Spinal cord (tissue), 10 donors: ENCODE results near the gene PRKCA. TPM values are rescaled to one million over a fixed set of nuclear protein-coding genes. Genes with fewer than 3 reads are reported as not detected.
"Not testable (repeated sequence)": the region's sequence is repeated elsewhere in the genome, so short reads cannot be mapped to it uniquely, and the experiment has no call there.

Experiments
- DNase-seq, 6 donors: peaks; one replicate each; pipeline versions ENCODE4 v3.0.0 to v3.0.0-alpha.2; 2013 to 2015; ENCODE audit warnings: low spot score in 6 of 6, low read depth in 4 of 6
- H3K27ac ChIP-seq: one replicate; pipeline ENCODE4 v1.5.1; 2013; ENCODE audit warnings: low read depth, low read length, control low read depth
- H3K27me3 ChIP-seq: one replicate; pipeline ENCODE4 v1.6.1; 2013; ENCODE audit warnings: low read length; ENCODE audit not compliant: control insufficient read depth, insufficient read depth
- H3K36me3 ChIP-seq: one replicate; pipeline ENCODE4 v1.6.1; 2013; ENCODE audit warnings: low read length; ENCODE audit not compliant: control insufficient read depth, insufficient read depth
- H3K4me1 ChIP-seq: one replicate; pipeline ENCODE4 v1.6.1; 2013; ENCODE audit warnings: low read length; ENCODE audit not compliant: control insufficient read depth, insufficient read depth
- H3K4me3 ChIP-seq: one replicate; pipeline ENCODE4 v1.5.1; 2013; ENCODE audit warnings: low read depth, low read length, control low read depth
- H3K9me3 ChIP-seq: one replicate; pipeline ENCODE4 v1.6.1; 2013; ENCODE audit warnings: low read length; ENCODE audit not compliant: control insufficient read depth, insufficient read depth
- WGBS: methylation state at CpG from one replicate; pipeline ENCODE4 v1.1.5; 2013; ENCODE audit warnings: missing lambda C conversion rate; ENCODE audit not compliant: insufficient coverage; 5-methylcytosine and 5-hydroxymethylcytosine counted together
- polyA plus RNA-seq, 2 donors: library from polyadenylated mRNA; unstranded; fragments of 120-200 nt; gene quantifications; one replicate each; pipeline ENCODE4 v1.2.1, GENCODE V29; 2013; ENCODE audit not compliant: insufficient read length in 2 of 2
- total RNA-seq, 2 donors: library from RNA; depleted of rRNA in 1 of 2; stranded (reverse); fragments of 120-200 nt in 1 of 2; fragments of >200 nt in 1 of 2; gene quantifications; one replicate each; pipeline versions ENCODE4 v1.2.3 to v1.2.4, GENCODE V29; 2013 to 2014
- donor health status: healthy.

The PRKCA gene
- total and polyA plus RNA-seq, 4 donors: 42.4 to 51.3 (median 48.2) TPM

DNA sequence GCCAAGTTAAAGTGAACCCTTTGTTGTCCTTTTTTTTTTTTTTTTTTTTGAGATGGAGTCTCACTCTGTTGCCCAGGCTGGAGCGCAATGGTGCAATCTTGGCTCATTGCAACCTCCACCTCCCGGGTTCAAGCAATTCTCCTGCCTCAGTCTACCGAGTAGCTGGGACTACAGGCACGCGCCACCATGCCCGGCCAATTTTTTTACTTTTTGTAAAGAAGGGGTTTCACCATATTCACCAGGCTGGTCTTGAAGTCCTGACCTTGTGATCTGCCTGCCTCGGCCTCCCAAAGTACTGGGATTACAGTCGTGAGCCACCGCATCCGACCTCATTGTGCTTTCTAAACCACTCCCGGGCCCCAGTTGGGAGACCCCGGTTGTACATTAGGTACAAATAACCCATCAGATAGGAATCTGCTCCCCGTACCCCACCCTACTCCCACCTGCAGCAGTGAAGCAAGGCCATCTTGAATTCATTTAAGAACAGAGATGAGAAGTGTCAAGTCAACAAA lies 410.7 kb downstream of the PRKCA start:
- H3K4me1 ChIP-seq: peaks cover 46% of the 10 kb centered on the region
- not testable (repeated sequence) for H3K27ac ChIP-seq, DNase-seq, H3K27me3 ChIP-seq, H3K9me3 ChIP-seq, H3K4me3 ChIP-seq, H3K36me3 ChIP-seq
- WGBS: 97% methylated on average over 12 of the region's 13 CpGs

DNA sequence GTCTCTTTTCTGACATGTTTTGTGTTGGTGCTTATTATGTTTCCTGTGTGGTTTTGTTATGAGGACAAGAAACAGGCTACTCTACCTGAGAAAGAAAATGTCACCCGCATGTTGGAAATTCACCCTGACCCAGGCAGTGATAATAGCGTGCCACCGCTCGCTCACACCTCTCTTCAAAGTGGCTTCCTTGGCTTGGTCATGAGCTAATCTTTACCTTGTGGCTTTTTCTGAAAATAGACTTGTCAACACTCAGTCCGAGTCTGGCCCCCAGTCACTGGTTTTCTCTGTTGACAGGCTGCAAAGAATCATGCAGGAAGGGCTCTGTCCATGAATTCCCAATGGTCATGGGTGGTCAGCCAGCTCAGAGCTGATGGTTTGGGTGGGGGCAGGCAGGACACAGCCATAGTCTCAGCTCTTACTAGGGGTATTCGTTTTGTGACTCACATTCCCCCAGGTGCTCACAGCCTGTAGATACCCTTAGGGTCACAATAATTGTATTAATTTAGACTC lies 411.2 kb downstream of the PRKCA start:
- no peak for DNase-seq
- H3K27me3 ChIP-seq: no peaks in the 10 kb centered on the region
- peaks cover 48% of the 10 kb centered on the region for H3K4me1 ChIP-seq
- H3K36me3 ChIP-seq: peaks cover 3% of the 10 kb centered on the region
- peak overlapping the region; percentile 79 for H3K27ac ChIP-seq
- WGBS: 84% methylated on average over 5 of the region's 6 CpGs
- no peak overlapping the region for H3K4me3 ChIP-seq
- H3K9me3 ChIP-seq: no peaks in the 10 kb centered on the region

- no peaks in the 10 kb centered on the region for H3K9me3 ChIP-seq
- H3K4me3 ChIP-seq: no peak overlapping the region
- peaks cover 48% of the 10 kb centered on the region for H3K4me1 ChIP-seq
- H3K27ac ChIP-seq: peak overlapping the region; percentile 79
- 63% methylated on average over 8 of the region's 17 CpGs for WGBS
- peak in 2 of 6 donors; percentile 21 to 46 for DNase-seq
- H3K27me3 ChIP-seq: no peaks in the 10 kb centered on the region
- peaks cover 3% of the 10 kb centered on the region for H3K36me3 ChIP-seq
These were observed 411.9 kb downstream of the PRKCA start for GRCh38 chr17:66714046-66715023.

DNA sequence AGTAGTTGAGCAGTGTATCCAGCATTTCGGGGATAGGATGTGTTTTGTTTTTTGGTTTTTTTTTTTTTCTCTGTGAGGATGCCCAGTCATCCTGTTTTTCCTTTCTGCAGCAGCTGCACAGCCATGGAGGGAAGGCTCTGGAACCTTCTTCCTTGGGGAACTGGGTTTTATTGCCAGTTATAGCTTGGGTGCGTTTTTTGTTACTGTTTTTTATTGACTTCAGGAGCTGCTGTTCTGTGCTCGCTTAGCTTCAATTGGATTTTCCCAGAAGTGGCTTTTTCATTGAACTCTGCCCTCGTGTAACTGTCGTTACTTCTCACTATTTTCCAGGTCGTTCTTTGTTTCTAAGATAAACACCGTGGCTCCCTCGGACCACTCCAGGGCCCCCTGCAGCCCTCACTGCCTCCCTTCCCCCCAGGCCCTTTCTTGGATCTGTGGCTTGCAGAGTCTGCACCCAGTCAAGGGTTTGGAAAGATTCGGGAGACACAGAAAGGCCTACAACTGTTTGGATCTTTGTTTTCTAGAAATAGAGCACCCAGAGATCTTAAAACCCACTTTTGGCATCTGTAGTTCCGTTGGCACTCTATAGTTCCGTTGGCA lies 412.8 kb downstream of the PRKCA start:
- Histone ChIP-seq H3K36me3 (peaks cover 3% of the 10 kb centered on the region), H3K4me3 (no peak overlapping the region), H3K4me1 (peaks cover 52% of the 10 kb centered on the region), H3K27me3 (no peaks in the 10 kb centered on the region), H3K9me3 (no peaks in the 10 kb centered on the region), H3K27ac (peak overlapping the region; percentile 79)
- 2% methylated on average over 6 of the region's 11 CpGs for WGBS
- DNase-seq: peak in 2 of 6 donors; percentile 41 to 74

DNA sequence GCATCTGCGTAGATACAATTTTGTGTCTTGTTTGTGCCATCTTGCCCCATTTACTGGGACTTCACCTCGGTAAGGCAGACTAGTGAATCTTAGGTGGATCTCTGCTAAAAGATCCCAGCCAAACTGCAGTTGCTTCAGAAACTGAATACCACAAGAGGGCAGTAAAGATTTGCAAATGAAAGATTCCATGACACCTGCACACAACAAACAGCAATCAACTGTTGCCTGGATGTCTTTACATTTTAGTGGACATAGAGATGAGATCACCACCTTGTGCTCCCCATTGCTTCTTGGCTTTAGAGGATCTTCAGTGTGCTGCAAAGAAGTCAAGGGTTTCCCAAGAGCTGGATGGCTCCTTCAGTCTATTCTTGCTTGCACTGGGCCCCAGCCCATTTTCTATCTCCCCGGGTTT lies 413.3 kb downstream of the PRKCA start:
- Histone ChIP-seq H3K27ac (peak overlapping the region; percentile 79), H3K4me1 (peaks cover 53% of the 10 kb centered on the region), H3K27me3 (no peaks in the 10 kb centered on the region), H3K4me3 (no peak overlapping the region), H3K36me3 (peaks cover 3% of the 10 kb centered on the region), H3K9me3 (no peaks in the 10 kb centered on the region)
- peak in 3 of 6 donors; percentile 78 to 97 (median 94) for DNase-seq
- 7% methylated on average over 2 of the region's 3 CpGs for WGBS

DNA sequence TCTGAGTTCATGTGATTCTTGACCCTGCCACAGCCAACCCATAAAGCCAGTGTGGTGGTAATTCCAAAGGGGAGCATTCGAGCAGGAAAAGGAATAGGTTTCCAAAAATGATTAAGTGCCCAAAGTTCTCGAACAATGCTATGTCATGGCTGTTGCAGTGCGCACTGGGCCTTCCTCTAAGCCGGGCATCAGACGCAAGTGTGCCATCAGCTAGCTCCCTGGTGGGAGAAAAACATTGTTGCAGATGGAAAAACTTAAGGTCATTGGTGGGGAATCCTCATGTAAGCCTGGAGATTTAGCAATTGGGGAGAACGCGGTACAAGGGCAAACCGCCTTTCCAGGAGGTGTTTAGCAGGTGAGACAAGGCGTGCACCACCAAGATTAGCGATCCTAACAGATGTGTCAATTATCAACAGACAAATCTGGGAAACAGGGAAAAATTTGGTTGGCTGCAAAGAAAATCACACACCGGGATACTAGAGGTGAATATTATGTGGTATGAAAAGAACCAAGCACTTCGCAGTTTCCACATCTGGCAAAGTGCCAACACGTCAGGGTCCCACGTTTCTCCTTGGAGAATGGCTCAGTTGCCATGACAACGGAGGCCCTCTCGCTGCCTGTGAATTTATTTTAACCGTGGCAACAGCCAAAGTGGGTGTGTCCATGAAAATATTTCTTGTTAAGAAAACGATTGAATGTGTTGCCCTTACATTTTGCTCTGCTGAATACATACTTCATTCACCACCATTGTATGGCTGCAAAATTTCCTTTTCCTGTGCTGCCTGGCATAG lies 414.0 kb downstream of the PRKCA start:
- no peaks in the 10 kb centered on the region for H3K27me3 ChIP-seq
- H3K9me3 ChIP-seq: no peaks in the 10 kb centered on the region
- peak overlapping the region; percentile 79 for H3K27ac ChIP-seq
- peak in 5 of 6 donors; percentile 80 to 98 (median 89) for DNase-seq
- WGBS: 24% methylated on average over 17 of the region's 18 CpGs
- H3K4me3 ChIP-seq: no peak overlapping the region
- peaks cover 3% of the 10 kb centered on the region for H3K36me3 ChIP-seq
- H3K4me1 ChIP-seq: peaks cover 53% of the 10 kb centered on the region

DNA sequence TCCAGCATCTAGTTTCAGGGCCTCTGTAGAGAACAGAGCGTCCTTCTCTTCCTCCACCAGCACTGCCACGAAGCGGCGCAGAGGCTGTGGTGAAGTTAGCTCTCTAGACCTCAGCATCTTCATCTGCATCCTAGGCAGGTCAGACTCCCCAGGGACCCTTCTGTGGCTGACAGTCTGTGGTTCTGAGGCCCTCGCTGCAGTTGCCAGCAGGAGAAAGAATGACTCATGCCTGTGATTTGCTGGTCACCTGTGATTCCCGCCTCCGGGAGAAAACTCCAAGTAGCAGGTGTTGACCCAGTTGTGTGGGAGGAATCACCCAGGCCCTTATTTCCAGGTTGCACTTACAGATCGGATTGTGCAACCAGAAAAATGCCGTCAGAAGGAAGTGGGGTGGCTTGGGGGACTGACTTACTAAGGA lies 415.2 kb downstream of the PRKCA start:
- Histone ChIP-seq H3K9me3 (no peaks in the 10 kb centered on the region), H3K4me1 (peaks cover 53% of the 10 kb centered on the region), H3K27me3 (no peaks in the 10 kb centered on the region), H3K27ac (peak overlapping the region; percentile 79), H3K36me3 (peaks cover 3% of the 10 kb centered on the region), H3K4me3 (no peak overlapping the region)
- DNase-seq: peak in 1 of 6 donors; percentile 64
- WGBS: 55% methylated on average over 8 of the region's 9 CpGs

- H3K4me3 ChIP-seq: no peak overlapping the region
- H3K9me3 ChIP-seq: no peaks in the 10 kb centered on the region
- H3K27me3 ChIP-seq: no peaks in the 10 kb centered on the region
- 59% methylated on average over 11 of the region's 14 CpGs for WGBS
- DNase-seq: peak in 1 of 6 donors; percentile 59
- H3K4me1 ChIP-seq: peaks cover 47% of the 10 kb centered on the region
- no peak overlapping the region for H3K27ac ChIP-seq
- H3K36me3 ChIP-seq: no peaks in the 10 kb centered on the region
These were observed 417.6 kb downstream of the PRKCA start for GRCh38 chr17:66720027-66720426.

- H3K36me3 ChIP-seq: no peaks in the 10 kb centered on the region
- H3K27ac ChIP-seq: no peak overlapping the region
- no CpG with 5 or more reads among the region's 5 CpGs for WGBS
- H3K9me3 ChIP-seq: no peaks in the 10 kb centered on the region
- peaks cover 46% of the 10 kb centered on the region for H3K4me1 ChIP-seq
- no peak for DNase-seq
- no peaks in the 10 kb centered on the region for H3K27me3 ChIP-seq
- H3K4me3 ChIP-seq: no peak overlapping the region
These were observed 418.2 kb downstream of the PRKCA start for GRCh38 chr17:66720567-66720966.
